Measurements from ENCODE around the gene EPN2.

The EPN2 gene

DNA sequence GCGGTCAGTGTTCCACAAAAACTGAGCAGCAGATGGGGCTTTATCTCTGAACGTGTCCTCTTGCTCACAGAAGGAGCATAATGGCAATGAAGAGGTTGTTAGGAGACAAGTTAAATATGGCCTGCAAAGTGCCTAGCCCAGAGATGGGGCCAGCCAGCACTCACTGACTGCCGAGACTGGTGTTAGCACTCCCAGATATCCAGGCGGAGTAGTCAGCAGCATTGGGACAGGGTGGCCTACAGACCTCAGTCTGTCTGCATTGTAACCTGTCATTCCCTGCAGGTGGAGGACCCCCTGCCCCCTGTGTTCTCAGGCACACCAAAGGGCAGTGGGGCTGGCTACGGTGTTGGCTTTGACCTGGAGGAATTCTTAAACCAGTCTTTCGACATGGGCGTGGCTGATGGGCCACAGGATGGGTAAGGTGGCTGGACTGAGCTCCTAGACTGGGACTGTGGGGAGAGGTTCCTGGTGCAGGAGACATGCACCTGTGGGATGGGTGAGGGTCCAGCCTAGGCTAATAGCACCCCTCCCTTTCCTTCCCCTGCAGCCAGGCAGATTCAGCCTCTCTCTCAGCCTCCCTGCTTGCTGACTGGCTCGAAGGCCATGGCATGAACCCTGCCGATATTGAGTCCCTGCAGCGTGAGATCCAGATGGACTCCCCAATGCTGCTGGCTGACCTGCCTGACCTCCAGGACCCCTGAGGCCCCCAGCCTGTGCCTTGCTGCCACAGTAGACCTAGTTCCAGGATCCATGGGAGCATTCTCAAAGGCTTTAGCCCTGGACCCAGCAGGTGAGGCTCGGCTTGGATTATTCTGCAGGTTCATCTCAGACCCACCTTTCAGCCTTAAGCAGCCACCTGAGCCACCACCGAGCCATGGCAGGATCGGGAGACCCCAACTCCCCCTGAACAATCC lies 145.6 kb downstream of the EPN2 start:
- H3K4me3 ChIP-seq (ENCODE audit: low read length), result no peak overlapping the region
- TF ChIP-seq, protein P1, sequence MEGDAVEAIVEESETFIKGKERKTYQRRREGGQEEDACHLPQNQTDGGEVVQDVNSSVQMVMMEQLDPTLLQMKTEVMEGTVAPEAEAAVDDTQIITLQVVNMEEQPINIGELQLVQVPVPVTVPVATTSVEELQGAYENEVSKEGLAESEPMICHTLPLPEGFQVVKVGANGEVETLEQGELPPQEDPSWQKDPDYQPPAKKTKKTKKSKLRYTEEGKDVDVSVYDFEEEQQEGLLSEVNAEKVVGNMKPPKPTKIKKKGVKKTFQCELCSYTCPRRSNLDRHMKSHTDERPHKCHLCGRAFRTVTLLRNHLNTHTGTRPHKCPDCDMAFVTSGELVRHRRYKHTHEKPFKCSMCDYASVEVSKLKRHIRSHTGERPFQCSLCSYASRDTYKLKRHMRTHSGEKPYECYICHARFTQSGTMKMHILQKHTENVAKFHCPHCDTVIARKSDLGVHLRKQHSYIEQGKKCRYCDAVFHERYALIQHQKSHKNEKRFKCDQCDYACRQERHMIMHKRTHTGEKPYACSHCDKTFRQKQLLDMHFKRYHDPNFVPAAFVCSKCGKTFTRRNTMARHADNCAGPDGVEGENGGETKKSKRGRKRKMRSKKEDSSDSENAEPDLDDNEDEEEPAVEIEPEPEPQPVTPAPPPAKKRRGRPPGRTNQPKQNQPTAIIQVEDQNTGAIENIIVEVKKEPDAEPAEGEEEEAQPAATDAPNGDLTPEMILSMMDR (conservative IDR thresholded peaks at IDR 0.05; ENCODE audit: low read depth, low read length), result no peak
- DNase-seq (ENCODE audit: low read depth), result no peak

DNA sequence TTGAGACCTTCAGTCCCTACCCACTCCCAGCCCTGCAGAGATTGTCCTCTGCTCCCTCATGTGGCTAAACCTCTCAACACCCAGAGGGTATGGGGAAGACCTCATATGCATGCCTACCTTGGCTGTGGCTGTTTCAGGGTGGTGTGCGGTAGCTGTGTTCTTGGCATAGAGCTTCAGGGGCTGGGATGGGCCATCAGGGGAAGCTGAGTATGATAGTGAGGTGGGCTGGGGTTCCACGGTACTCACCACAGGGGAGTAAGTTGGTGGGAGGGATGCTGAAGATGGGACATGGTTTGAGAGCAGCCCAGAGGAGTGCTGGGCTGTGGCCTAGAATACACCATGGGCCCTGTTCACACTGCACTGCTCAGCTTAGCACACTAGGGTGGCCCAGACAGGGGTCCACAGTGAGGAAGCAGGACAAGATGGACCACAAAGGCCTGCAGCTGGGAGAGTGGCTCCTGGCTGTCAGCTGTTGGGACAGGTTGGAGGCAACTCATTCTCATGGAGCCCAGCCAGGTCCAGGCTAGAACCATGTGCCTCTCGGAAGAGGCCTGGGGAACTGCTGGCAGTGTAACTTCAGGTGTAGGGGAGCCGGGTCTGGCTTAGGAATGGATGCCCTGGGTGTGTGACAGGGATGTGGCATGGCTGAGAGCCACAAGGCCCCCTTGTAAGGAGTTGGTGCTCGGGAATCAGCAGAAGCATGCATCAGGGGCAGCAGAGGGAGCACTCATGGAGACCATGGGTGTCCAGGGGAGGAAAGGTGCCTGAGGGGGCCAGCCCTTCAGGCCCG lies 146.7 kb downstream of the EPN2 start:
- TF ChIP-seq, protein P1 (conservative IDR thresholded peaks at IDR 0.05; ENCODE audit: low read depth, low read length), result no peak
- H3K4me3 ChIP-seq (ENCODE audit: low read length), result no peak overlapping the region
- DNase-seq (ENCODE audit: low read depth), result no peak

DNA sequence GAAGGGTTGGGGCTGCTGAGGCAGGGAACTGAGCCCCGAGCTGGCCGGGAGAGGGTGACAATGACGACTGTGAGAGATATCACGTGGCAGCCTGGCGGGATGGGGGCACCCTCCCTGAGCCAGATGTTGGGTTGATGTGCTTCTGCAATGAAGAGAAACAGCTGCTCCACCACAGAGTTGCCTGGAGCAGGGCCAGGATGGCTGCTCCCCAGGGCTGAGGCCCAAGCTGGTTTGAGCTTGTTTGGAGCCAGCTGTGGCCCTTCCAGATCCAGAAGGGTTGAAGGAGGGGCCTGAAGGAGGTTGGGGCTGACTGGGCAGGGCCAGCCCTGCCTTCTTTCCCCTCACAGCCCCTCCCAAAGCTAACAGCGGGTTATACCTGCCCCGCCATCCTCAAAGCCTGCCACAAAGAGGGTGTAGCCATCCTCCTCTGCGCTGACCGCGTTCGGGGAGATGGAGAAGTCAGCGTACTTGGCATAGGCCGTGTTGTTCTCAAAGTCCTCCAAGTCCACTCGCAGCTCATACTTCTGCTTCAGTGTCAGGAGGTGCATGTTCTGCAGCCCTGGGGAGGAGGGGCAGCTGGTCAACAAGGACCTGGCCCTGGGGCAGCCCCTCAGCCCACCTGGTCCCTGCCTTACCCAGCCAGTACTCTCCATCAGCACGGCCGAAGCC lies 147.7 kb downstream of the EPN2 start:
- DNase-seq (ENCODE audit: low read depth), result no peak
- no peak overlapping the region for H3K4me3 ChIP-seq (ENCODE audit: low read length)
- TF ChIP-seq, protein P1 (conservative IDR thresholded peaks at IDR 0.05; ENCODE audit: low read depth, low read length), result no peak

DNA sequence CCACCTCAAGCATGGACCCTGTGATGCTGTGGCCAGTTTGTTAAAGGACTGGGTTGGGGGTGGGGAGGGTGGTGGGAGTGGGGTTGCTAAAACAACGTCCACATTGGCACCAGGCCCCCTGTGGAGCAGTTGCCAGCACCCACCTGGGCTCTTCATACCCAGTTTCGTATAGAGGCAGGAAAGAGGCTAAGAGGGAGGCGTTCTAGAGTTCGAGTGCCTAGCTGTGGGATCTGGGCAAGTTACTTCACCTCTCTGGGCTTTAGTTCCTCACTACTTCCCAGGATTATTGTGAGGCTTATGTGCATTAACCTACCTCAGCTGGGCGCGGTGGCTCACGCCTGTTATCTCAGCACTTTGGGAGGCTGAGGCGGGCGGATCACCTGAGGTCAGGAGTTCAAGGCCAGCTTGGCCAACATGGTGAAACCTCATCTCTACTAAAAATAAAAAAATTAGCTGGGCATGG lies 148.4 kb downstream of the EPN2 start:
- TF ChIP-seq, protein P1 (conservative IDR thresholded peaks at IDR 0.05; ENCODE audit: low read depth, low read length), result no peak
- H3K4me3 ChIP-seq (ENCODE audit: low read length), result no peak overlapping the region
- DNase-seq (ENCODE audit: low read depth), result no peak
